ENCODE results near the gene ZNF469.

DNA sequence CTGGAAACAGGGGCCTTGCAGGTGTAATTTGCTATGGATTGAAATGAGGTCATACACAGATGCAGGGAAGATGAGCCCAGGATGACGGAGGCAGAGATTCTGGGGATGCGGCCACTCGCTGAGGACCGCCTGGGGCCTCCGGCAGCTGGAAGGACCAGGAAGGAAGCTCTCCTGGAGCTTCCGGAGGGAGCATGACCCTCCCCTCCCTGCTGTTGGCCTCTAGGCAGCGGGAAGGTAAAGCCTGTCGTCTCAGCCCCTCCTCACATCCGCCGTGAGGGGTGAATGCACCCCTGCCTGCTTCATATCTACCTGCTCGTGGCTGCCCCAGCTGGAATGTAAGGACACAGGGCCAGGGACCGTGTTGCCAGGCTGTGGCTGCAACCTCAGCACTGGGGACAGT is 29.1 kb upstream of the ZNF469 start:
- no peak for TF ChIP-seq ZMYM4 (CRISPR knock-in tag; IDR thresholded peaks at IDR 0.05)
- TF ChIP-seq, protein P1, sequence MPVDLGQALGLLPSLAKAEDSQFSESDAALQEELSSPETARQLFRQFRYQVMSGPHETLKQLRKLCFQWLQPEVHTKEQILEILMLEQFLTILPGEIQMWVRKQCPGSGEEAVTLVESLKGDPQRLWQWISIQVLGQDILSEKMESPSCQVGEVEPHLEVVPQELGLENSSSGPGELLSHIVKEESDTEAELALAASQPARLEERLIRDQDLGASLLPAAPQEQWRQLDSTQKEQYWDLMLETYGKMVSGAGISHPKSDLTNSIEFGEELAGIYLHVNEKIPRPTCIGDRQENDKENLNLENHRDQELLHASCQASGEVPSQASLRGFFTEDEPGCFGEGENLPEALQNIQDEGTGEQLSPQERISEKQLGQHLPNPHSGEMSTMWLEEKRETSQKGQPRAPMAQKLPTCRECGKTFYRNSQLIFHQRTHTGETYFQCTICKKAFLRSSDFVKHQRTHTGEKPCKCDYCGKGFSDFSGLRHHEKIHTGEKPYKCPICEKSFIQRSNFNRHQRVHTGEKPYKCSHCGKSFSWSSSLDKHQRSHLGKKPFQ (CRISPR knock-in tag; IDR thresholded peaks at IDR 0.05; ENCODE audit: insufficient replicate concordance): no peak
- no peak for TF ChIP-seq SOX5 (CRISPR knock-in tag; IDR thresholded peaks at IDR 0.05; ENCODE audit: borderline replicate concordance)
- TF ChIP-seq FOXP1 (IDR thresholded peaks at IDR 0.05): no peak
- no peak for TF ChIP-seq FOXP1 (CRISPR knock-in tag; IDR thresholded peaks at IDR 0.05)
- TF ChIP-seq ZNF567 (CRISPR knock-in tag; IDR thresholded peaks at IDR 0.05; ENCODE audit: borderline replicate concordance): no peak
- TF ChIP-seq, protein P2, sequence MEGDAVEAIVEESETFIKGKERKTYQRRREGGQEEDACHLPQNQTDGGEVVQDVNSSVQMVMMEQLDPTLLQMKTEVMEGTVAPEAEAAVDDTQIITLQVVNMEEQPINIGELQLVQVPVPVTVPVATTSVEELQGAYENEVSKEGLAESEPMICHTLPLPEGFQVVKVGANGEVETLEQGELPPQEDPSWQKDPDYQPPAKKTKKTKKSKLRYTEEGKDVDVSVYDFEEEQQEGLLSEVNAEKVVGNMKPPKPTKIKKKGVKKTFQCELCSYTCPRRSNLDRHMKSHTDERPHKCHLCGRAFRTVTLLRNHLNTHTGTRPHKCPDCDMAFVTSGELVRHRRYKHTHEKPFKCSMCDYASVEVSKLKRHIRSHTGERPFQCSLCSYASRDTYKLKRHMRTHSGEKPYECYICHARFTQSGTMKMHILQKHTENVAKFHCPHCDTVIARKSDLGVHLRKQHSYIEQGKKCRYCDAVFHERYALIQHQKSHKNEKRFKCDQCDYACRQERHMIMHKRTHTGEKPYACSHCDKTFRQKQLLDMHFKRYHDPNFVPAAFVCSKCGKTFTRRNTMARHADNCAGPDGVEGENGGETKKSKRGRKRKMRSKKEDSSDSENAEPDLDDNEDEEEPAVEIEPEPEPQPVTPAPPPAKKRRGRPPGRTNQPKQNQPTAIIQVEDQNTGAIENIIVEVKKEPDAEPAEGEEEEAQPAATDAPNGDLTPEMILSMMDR (CRISPR knock-in tag; IDR thresholded peaks at IDR 0.05): no peak
- no peak for TF ChIP-seq NCOA1 (CRISPR knock-in tag; IDR thresholded peaks at IDR 0.05)
- TF ChIP-seq ZBTB7A (CRISPR knock-in tag; IDR thresholded peaks at IDR 0.05): no peak
